HG02938 (cell line): Measurements from ENCODE around the gene FRAT2.

Experiments used
- ATAC-seq: cut with Tn5 transposase; IDR thresholded peaks from one replicate; pipeline ENCODE4 v1.9.1; 2021; ENCODE audit warnings: mild to moderate bottlenecking, moderate library complexity; ENCODE audit not compliant: unreplicated experiment

Gene FRAT2

DNA sequence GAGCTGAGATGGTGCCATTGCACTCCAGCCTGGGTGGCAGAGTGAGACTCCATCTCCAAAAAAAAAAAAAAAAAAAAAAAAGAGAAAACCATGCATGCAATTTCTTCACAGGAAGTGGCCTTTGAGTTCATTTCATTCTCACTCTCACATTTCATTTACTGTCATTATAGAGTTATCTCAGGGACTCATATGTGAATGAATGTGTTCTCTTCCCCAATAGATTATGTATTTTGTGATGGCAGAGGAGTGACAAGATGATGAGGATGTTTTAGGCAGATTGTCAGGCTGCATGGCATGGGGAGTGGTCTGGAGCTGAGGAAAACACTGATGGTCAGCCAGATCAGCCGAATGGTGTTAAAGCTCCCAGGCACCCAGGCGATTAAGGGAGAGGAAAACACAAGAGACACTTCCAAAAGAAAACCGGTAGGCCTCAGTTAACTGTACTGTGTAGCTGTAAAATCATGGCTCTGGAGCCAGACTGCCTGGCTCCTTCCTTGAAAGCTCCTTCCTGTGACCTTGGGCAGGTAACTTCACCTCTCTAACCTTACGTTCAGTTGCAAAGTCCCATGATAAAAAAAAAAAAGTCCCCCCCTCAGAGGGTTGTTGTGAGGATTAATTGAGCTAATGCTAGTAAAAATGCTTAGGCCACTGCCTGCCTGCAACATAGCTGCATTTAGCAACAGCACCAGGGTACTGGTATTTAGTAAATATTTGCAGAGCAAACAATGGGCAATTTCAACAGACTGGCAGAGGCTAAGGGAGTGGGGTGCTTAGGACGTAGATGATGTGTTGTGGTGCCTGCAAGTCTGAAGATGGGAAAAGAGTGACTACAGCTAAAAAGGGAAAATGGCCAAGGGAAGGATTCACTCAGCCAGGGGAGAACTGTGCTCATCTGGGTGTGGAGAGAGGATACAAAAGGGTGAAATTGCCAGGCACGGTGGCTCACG, 6.9 kb downstream of the FRAT2 start:
- ATAC-seq, result no peak

DNA sequence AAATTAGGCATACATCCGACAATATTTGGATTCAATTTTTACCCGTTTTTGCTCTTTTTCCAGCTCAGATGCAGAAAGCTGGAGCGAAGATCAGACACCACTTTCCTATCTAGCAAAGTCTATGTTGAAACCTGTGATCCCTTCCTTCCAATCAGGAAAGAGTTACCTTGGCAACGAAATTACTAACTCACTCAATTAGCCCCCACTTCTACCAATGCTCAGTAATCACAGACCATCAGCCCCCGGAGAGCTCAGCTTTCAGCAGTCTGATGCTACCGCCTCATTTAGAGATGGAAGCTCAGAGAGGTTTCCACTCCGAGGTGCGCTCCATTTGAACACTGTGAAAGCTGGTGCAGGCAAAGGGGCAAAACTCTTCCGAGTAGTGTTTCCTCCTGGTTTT, 8.8 kb downstream of the FRAT2 start:
- no peak for ATAC-seq

DNA sequence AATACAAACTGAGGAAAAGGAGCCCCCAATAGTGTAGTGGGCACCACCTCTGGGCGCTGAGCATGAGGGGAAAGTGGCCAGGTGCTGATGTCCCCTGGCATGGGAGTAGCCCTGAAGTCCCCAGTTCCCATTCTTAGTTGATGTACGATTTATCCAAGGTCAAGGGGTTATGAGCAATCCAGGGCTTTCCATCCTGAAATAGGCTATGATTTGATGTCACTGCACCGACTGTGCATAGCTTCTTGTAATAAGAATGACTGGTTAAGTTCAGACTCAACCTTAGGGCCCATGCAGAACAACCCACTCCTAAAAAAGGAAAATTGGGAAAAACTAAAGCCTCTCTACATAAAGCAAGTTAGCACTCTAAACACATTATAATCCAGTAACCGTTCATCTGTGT, 11.0 kb downstream of the FRAT2 start:
- ATAC-seq, result no peak

DNA sequence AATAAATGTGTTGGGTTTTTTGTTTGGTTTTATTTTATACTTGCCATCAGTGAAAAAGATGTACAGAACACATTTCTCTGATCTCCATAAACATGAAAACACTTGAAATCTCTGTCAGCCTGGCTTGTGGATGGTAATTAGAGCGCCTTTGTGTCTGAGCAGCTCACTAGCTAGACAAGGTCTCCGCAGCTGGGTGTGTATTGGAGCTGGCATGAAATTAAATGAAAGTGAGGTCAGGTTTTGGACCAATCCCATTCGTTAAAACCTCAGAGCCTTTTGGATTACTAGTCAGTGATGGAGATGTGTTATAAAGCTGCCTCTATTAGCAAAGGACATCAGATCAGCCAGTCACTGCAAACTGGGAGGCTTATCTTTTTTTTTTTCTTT, 12.7 kb downstream of the FRAT2 start:
- ATAC-seq, result no peak

DNA sequence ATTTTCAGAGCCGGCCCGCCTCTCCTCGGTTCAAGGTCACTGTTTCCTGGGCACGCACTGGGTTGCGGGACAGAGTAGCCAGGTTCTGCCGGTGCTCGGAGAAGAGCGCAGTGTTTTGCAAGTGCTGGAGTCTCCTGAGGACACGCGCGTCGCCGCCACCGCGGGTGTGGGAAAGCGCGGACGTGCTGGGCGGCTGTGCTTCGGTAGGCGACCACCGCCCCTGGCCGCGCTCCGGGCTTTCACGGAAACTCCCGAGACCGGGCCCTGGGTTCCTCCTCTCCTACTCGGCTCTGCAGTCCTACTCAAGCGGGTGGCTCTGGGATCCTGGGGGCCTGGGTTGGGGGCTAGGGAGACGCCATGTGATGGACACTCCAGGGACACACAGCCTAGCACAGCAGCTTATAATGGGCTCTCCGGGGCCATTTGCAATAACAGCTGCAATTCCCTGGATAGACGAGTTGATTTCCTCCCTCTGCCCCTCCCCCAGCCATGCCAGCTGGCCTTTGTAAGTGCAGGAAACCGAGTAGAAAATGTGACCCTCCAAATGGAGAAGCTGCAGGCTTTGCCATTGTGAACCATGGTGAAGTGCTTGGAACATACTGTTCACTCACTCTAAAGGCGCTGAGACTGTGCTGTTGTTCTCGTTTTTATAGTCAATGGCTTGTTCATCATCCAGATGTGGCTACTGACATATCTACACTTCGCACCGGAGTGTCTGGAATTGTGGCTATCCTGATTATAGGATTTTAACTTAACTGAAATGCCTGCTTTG, 13.3 kb downstream of the FRAT2 start:
- ATAC-seq, result no peak

DNA sequence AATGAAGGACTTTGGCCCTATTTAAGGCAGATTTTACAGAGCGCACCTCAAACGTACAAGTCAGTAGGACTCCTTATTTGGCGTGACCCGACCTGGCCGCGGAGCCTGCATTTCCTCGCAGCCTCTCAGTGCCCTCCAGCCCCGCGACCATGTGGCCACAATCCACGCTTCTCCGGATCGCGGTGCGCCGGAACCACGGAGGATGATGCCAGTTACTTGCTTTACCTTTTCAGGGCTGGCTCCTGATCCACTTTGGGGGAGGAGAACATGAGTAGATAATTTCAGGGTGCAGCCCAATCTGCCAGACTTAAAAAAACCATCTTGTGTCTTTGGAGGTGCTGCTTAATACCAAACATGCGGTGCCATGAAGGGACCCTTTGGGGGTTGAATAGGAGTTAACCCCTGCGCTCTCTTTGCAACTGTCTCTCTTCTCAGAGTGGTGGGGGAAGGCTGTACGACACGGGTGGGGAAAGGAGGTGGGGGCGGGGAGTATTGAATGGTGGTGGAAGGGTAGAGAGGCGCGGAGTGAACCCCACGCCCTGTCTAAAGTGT, 14.0 kb downstream of the FRAT2 start:
- ATAC-seq, result no peak

DNA sequence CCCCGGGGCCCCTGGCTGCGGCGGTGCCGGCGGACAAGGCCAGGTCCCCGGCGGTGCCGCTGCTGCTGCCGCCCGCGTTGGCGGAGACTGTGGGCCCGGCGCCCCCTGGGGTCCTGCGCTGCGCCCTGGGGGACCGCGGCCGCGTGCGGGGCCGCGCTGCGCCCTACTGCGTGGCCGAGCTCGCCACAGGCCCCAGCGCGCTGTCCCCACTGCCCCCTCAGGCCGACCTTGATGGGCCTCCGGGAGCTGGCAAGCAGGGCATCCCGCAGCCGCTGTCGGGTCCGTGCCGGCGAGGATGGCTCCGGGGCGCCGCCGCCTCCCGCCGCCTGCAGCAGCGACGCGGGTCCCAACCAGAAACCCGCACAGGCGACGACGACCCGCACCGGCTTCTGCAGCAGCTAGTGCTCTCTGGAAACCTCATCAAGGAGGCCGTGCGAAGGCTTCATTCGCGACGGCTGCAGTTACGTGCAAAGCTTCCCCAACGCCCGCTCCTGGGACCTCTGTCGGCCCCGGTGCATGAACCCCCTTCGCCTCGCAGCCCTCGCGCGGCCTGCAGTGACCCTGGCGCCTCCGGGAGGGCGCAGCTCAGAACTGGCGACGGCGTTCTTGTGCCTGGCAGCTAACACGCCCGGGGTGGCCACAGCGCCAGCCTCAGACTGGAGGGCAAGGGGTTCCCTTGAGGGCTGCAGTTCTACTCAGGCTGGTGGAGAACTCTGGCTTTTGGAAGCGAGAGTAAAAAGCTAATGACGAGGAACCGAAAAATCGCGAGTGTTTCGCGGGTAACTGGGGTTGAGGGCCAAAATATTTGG, 14.7 kb downstream of the FRAT2 start:
- peak; percentile 12 for ATAC-seq

DNA sequence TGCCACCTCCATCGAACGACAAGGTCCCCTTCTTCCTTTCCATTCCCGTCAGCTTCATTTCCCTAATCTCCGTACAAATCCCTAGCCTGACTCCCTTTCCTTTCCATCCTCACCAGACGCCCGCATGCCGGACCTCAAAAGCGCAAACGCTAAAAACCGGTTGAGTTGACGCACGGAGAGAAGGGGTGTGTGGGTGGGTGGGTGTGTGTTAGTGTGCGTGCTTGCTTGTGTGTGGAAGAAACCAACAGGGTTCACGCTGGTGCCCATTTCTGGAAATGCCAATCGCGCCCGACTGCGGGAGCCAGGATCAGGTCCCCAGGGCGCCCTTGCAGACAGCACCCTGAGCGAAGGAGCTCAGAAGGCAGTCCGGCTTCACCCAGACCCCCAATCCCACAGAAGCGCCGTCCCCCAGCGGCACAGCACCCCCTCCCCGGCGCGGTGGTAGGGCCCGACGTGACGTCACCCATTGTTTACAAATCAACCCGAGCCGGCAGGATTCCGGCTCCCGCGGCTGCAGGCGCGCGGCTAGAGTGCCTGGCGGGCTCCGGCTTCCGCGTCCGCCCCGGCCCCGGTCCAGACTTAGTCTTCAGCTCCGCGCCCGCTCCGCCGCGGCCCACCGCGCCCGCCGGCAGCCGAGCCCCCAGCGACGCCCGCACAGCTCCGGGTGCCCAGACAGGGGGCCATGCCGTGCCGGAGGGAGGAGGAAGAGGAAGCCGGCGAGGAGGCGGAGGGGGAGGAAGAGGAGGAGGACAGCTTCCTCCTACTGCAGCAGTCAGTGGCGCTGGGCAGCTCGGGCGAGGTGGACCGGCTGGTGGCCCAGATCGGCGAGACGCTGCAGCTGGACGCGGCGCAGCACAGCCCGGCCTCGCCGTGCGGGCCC, 15.5 kb downstream of the FRAT2 start, which contains the start of gene FRAT1:
Gene FRAT1 (plus strand): TSS at position 500 of the 880 bp plus-strand sequence. CDS start 183 bp downstream, at position 683.
- peak; percentile 87 for ATAC-seq

DNA sequence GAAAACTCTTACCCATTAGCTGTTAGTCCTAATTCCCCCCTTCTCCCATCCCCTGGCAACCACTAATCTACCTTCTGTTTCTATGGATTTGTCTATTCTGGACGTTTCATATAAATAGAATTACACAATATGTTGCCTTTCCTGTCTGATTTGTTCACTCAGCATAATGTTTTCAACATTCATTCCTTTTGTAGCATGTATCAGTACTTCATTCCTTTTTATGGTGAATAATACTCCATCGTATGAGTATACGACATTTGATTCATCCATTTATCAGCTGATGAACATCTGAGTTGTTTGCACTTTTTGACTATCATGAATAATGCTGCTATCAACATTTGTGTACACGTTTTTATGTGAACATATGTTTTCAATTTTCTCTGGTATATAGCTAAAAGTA, 19.9 kb downstream of the FRAT2 start:
- no peak for ATAC-seq

DNA sequence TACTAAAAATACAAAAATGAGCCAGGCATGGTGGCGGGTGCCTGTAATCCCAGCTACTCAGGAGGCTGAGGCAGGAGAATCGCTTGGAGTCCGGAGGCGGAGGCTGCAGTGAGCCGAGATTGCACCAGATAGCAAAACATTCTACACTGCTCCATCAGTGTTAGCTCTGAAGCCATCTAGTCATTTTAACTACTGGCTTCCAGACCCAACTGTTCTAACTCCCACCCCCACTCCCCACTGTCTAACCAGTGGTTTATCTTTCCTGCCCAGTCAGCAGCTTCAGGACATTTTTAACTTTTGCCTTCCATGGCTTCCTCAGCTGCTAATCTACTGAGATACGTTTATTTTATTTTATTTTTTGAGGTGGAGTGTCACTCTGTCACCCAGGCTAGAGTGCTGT, 21.6 kb downstream of the FRAT2 start:
- ATAC-seq, result no peak

DNA sequence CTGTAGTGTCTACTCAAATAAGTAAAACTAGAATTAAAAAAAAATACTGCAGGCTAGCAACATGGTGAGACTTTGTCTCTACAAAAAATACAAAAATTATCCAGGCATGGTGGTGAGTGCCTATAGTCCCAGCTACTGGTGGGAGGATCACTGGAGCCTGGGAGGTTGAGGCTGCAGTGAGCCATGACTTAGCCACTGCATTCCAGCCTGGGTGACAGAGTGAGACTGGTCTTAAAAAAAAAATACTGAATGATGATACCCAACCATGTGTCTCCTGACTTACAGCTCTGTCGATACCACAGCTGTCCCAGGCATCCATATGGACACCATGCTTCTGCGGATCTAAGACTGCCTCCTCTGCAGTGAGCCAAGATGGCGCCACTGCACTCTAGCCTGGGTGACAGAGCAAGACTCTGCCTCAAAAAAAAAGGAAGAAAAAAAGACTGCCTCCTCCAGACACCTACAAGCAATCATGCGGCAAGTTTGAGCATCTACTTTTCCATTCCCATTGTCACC, 23.4 kb downstream of the FRAT2 start:
- no peak for ATAC-seq

DNA sequence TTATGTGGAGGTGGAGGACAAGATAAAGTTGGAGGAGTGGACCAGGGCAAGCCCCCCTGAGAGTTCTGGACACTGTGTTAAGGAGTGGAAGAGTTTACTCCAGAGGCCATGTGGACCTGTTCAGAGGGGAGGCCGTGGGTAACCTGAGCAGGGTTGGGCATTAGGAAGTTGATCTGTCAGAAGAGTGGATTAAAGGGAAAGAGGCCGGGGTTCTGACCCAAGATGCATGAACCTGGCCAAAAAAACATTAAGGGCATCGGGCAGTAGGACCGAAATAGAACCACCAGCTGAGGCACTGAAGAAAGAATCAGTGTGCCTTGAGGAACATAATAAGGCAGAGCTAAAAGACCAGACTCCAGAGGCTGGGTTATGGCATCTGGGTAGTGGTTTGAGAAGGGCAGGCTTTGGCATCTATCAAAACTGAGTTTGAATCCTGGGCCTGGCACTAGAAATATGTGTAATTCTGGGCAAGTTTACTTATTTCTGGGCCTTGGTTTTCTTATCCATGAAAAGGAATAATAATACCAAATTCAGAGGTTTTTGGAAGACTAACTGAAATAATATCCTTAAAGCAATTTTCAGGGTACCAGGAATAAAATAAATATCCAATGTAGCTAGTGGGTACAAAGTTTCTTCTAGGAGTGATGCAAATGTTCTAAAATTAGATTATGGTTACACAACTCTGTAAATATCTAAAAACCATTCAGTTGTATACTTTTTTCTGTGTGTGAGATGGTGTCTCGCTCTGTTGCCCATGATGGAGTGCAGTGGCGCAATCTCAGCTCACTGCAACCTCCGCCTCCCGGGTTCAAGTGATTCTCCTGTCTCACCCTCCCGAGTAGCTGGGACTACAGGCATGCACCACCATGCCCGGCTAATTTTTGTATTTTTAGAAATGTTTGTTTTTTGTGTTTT, 26.4 kb downstream of the FRAT2 start:
- no peak for ATAC-seq

DNA sequence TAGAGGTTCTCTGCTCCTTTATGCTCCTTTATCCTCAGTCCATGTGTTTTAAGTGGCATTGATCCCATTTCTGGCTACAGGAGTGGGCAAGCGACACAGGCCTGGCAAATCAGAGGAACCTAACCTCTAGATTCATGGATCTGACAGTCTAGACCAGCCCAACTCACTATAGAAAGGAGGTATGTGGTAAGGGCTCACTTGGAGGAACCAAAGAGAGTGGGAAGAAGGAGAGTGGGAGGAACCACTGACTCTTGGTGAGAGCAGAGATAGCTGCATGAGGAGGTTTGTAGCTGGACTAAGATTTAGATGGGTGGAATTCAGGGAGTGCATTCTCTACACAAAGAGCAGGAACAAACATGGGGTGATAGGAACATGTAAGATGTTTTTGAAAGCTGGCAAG, 27.1 kb downstream of the FRAT2 start:
- ATAC-seq, result no peak

DNA sequence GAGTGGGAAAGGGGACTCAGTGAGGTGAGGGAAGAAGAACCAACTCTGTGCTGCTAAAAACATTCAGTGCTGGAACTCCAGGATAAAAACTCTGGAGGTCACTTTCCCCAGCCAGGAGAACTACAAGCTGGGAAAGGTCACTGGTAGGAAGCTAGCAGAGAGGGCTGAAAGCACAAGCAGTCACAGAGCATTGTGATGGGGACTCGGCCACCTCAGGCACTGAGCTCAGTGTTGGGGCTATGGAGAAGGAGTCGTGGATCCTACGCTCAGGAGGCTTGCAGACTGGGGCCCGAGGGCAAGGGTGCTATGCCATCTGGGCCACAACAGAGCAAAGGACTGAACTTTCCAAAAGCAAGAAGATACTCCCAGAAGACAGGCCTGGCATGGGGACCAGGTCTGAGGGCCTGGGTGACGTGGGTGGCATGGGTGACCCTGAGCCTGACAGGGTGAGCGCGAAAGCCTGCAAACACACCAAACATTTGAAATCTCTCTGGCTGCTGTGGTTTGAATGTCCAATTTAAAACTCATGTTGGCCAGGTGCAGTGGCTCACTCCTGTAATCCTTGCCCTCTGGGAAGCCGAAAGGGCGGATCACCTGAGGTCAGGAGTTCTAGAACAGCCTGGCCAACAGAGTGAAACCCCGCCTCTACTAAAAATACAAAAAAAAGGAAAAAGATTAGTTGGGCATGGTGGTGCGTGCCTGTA, 32.3 kb downstream of the FRAT2 start:
- no peak for ATAC-seq

DNA sequence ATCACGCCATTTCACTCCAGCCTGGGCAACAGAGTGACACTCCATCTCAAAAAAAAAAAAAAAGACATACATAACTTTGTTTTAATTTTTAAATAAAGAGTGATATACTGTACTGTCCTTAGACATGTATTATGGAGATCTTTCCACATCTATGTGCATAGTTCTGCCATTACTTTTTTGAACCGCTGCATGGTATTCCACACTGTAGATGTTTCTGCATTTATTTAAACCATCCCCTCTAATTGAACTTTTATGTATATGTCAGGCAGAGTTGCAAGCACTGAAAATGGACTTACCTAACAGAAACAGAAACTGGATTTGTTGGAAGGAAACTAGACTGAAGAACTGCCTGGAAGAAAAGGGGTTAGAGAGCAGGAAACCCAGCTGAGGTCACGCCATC, 33.5 kb downstream of the FRAT2 start:
- no peak for ATAC-seq

DNA sequence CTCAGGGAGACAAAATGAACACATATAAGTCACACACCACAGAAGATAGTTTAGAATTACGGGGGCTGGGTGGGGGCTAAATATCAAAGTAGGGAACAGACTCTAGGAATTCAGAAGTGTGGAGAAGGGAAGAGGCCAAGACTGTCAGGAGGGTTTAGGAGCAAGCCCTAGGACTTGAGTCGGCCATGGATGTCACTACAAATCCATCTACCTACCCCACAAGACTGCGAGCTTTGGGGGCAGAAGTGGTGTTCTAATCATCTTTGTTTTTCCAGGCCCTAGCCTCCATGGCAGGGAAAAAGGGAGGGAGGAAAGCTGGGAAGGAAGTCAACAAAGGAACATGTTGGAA, 36.3 kb downstream of the FRAT2 start:
- ATAC-seq, result no peak

DNA sequence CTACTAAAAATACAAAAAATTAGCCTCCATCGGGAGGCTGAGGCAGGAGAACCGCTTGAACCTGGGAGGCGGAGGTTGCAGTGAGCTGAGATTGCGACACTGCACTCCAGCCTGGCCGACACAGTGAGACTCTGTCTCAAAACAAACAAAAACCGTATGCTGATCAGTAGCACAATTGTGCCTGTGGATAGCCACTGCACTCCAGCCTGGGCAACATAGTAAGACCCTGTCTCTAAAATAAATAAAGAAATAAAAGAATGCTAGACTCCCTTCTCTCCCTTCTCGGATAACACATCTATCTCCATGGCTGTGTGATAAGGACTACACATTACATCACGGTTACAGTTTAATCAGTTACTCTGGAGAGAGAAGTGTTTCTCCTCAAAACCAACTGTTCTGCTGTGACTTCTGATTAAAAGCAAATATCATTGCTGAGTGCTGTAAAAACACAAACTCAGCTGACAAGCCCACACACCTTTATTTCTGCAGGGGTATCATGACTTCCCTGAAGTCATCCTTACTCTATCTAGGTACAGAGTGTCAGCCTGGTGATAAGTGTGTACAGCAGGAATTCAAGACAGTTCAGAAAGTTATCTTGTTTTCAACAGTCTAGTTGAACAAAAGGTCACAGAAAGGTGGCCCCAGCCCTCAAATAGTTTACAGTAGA, 36.8 kb downstream of the FRAT2 start:
- no peak for ATAC-seq

DNA sequence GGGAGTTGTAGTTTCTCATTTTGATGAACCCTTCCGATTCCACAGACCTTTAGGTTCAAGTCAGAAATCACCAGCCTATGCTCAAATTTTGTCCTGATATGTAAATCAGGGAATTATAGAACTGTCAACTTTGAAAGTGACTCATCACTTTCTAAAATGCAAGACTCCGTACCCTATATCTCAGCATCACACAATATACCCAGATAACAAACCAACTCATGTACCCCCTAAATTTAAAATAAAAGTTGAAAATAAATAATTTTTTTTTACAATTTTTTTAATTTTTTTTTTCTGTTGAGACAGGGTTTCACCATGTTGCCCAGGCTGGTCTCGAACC, 41.7 kb downstream of the FRAT2 start:
- no peak for ATAC-seq
